NB4 (cell line): Measurements from ENCODE around the gene ABCA6.

ENCODE experiments used
- TF ChIP-seq, protein P1 (sequence below): IDR thresholded peaks from one replicate; pipeline ENCODE4 v1.5.1; 2012; ENCODE audit warnings: low read depth, low read length
- TF ChIP-seq, protein P2 (sequence below): IDR thresholded peaks from 2 replicates; pipeline ENCODE4 v1.6.1; 2011; ENCODE audit warnings: low read depth, low read length

DNA sequence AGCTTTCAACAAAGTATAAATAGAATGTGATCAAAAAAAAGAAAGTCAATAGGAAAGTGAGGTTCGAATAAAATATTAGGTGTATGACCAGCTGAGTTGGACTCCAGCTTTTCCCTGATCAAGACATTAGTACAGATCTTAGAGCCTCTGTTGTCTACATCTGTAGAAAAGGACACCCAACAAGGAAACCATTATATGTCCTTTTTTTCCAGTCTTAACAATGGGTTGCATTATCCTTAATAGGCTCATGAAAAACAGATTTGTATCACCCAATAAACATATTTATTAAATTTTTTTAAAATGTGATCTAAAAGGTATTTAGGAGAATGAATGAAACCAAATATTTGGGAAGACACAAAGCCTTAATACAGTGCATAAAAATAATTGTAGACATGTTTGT lies 18.1 kb downstream of the ABCA6 start:
- TF ChIP-seq, protein P1, sequence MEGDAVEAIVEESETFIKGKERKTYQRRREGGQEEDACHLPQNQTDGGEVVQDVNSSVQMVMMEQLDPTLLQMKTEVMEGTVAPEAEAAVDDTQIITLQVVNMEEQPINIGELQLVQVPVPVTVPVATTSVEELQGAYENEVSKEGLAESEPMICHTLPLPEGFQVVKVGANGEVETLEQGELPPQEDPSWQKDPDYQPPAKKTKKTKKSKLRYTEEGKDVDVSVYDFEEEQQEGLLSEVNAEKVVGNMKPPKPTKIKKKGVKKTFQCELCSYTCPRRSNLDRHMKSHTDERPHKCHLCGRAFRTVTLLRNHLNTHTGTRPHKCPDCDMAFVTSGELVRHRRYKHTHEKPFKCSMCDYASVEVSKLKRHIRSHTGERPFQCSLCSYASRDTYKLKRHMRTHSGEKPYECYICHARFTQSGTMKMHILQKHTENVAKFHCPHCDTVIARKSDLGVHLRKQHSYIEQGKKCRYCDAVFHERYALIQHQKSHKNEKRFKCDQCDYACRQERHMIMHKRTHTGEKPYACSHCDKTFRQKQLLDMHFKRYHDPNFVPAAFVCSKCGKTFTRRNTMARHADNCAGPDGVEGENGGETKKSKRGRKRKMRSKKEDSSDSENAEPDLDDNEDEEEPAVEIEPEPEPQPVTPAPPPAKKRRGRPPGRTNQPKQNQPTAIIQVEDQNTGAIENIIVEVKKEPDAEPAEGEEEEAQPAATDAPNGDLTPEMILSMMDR = no peak
- TF ChIP-seq, protein P2, sequence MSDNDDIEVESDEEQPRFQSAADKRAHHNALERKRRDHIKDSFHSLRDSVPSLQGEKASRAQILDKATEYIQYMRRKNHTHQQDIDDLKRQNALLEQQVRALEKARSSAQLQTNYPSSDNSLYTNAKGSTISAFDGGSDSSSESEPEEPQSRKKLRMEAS = no peak
